NCI-H2171 treated with DMSO at 0.1 percent for 48 hours (cell line): ENCODE results near the gene CLIP2.
"Not testable (repeated sequence)": the region's sequence is repeated elsewhere in the genome, so short reads cannot be mapped to it uniquely, and the experiment has no call there.

Experiments used
- DNase-seq: peaks from one replicate; lab custom pipeline; 2025; lab: John Stamatoyannopoulos, UW

CLIP2 gene

GRCh38 chr7:74430961-74431466 lies 141.8 kb downstream of the CLIP2 start:
- DNase-seq: no peak

- DNase-seq: not testable (repeated sequence)
Measured at GRCh38 chr7:74437291-74437571, 148.0 kb downstream of the CLIP2 start.

GRCh38 chr7:74438327-74438726 lies 149.1 kb downstream of the CLIP2 start:
- no peak for DNase-seq

- DNase-seq: no peak
Measured at GRCh38 chr7:74439541-74439940, 150.3 kb downstream of the CLIP2 start.

- DNase-seq: not testable (repeated sequence)
Measured at GRCh38 chr7:74440143-74440542, 150.9 kb downstream of the CLIP2 start.

- DNase-seq: no peak
Measured at GRCh38 chr7:74441801-74442200, 152.6 kb downstream of the CLIP2 start.

GRCh38 chr7:74443543-74444247 lies 154.5 kb downstream of the CLIP2 start:
- no peak for DNase-seq

GRCh38 chr7:74449144-74449543 lies 159.9 kb downstream of the CLIP2 start:
- no peak for DNase-seq

- peak; percentile 16 for DNase-seq
Measured at GRCh38 chr7:74449809-74450397, 160.7 kb downstream of the CLIP2 start.

- no peak for DNase-seq
Measured at GRCh38 chr7:74452748-74453321, 163.6 kb downstream of the CLIP2 start.

- peak; percentile 80 for DNase-seq
Measured at GRCh38 chr7:74453322-74454011, 164.3 kb downstream of the CLIP2 start, which contains the start of gene GTF2IRD1. GTF2IRD1 (plus strand) TSS chr7:74453906; CDS start chr7:74508081, 54,175 bp downstream.

GRCh38 chr7:74454021-74454924 lies 165.1 kb downstream of the CLIP2 start:
- peak; percentile 40 for DNase-seq

GRCh38 chr7:74454925-74455288 lies 165.7 kb downstream of the CLIP2 start:
- DNase-seq: no peak

- DNase-seq: no peak
Measured at GRCh38 chr7:74455291-74455804, 166.1 kb downstream of the CLIP2 start.
